NCI-H1092 (cell line): Measurements from ENCODE around the gene DNALI1.
"Not testable (repeated sequence)": the region's sequence is repeated elsewhere in the genome, so short reads cannot be mapped to it uniquely, and the experiment has no call there.

Experiments used
- DNase-seq: peaks from one replicate; lab custom pipeline; 2025; lab: John Stamatoyannopoulos, UW

Gene DNALI1

DNA sequence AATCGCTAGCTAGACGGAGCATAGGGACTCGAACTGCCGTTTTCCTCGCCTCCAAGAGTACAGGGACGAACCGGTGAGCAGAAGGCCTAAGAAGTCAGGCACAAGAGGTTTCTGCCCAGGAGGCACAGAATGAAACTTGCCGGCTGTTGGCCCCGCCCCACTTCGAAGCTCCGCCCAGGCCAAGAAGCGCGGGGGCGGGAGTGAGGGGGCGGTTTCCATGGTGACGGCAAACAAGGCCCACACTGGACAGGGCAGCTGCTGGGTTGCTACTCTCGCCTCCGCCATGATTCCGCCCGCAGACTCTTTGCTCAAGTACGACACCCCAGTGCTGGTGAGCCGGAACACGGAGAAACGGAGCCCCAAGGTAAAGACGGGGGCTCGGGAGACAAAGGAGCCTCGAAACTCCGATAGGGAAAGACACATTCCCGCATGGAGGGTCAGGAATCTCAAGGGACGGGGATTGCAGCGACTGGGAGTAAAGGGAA, at the start of gene DNALI1:
DNALI1 (plus strand) TSS at position 229 of the 485 bp plus-strand sequence; CDS start at position 284, 55 bp downstream.
- DNase-seq, result peak; percentile 90

DNA sequence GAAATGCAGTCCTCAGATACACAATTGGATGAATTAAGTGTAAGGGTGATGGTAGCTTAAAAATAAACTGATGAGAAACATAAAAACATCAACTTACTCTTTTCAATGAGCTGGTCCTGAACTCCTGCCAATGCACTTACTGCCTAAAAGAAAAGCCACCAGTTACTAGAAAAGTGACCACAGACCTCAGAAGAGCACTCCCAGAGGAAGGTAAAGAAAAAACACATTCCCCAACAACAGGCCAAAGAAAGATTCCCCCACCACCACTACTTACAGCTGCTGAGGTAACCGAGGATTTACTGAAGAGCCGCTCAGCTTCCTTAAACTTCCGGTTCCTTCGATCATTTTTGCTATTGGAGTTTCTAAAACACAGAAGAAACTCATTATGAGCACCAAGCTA, 47.6 kb upstream of the DNALI1 start:
- no peak for DNase-seq

- peak; percentile 47 for DNase-seq
These were observed 42.9 kb upstream of the DNALI1 start for GRCh38 chr1:37513795-37514349.

DNA sequence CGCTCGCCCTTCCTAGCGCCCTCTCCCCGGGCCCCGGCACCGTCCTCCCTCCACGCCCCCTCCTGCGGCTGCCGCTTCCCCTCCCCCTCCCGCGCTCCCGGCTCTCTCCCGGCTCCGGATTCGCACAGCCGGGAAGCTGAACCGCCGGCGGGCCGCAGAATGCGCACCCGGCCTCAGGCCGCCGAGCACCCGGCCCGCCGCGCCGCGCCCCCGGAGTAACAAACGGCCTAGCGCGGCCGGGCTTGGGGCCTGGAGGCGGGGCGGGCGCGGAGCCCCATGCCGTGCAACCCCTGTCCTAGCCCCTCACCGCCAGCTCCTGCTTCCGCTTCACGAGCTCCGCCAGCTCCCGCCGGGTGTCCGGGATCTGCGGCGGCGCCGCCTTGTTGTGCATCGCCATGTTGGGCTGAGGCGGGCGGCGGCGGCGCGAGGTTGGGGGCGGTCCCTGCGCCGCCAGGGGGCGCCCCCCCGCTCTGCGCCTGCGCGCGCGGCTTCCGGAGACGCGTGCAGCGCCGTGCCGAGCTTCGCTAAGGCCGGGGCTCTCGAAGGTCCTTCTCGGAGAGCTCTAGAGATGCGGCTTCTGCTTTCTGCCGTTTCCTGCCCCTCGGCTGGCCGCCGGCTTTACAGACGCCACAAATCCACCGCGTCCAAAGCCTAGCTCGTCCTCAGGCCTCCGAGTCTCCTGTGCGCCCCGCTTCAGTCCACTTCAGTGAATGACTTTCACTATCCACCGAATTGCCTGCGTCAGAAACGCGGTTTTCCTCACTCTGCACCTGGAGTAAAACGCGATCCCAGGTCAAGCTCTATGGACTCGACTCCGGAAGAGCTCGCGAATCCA, 42.2 kb upstream of the DNALI1 start, which contains the start of gene MEAF6:
MEAF6 (minus strand) TSS at position 417 of the 835 bp plus-strand sequence; CDS start at position 397, 20 bp downstream.
- DNase-seq, result peak; percentile 85

GRCh38 chr1:37515185-37516034, 41.3 kb upstream of the DNALI1 start:
- DNase-seq, result no peak

DNA sequence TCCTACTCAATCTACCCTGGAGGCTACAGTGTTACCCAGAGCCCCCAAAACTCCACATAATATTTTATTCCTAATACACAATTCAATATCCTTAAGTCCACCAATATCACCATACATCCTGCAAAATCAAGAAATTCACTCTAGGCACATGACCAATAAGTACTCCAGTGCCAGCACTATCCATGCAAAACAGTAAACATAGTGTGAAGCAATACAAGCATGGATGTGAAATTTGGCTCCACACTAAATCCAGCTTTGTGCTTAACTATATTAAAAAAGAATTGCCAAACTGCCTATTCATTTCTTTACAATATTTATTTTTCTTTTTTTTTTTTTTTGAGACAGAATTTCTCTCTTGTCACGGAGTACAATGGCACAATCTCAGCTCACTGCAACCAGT, 39.2 kb upstream of the DNALI1 start:
- DNase-seq, result no peak

DNA sequence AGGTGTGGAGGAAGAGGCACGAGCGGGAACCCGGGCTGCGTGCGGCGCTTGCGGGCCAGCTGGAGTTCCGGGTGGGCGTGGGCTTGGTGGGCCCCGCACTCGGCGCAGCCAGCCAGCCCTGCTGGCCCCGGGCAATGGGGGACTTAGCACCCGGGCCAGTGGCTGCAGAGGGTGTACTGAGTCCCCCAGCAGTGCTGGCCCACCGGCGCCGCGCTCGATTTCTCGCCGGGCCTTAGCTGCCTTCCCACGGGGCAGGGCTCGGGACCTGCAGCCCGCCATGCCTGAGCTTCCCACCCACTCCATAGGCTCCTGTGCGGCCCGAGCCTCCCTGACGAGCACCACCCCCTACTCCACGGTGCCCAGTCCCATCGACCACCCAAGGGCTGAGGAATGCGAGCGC, 38.5 kb upstream of the DNALI1 start:
- not testable (repeated sequence) for DNase-seq

- not testable (repeated sequence) for DNase-seq
These were observed 37.8 kb upstream of the DNALI1 start for GRCh38 chr1:37518929-37519328.

- DNase-seq, result no peak
These were observed 37.1 kb upstream of the DNALI1 start for GRCh38 chr1:37519613-37520012.

DNA sequence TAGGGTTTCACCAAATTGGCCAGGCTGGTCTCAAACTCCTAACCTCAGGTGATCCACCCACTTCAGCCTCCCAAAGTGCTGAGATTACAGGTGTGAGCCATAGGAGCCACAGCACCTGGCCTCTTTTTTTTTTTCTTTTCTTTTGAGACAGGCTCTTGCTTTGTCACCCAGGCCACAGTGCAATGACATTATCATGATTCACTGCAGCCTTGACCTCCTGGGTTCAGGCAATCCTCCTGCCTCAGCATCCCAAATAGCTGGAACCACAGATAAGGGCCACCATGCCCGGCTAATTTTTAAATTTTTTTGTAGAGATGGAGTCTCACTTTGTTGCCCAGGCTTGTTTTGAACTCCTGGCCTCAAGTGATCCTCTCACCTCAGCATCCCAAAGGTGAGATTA, 26.9 kb upstream of the DNALI1 start:
- DNase-seq, result not testable (repeated sequence)

DNA sequence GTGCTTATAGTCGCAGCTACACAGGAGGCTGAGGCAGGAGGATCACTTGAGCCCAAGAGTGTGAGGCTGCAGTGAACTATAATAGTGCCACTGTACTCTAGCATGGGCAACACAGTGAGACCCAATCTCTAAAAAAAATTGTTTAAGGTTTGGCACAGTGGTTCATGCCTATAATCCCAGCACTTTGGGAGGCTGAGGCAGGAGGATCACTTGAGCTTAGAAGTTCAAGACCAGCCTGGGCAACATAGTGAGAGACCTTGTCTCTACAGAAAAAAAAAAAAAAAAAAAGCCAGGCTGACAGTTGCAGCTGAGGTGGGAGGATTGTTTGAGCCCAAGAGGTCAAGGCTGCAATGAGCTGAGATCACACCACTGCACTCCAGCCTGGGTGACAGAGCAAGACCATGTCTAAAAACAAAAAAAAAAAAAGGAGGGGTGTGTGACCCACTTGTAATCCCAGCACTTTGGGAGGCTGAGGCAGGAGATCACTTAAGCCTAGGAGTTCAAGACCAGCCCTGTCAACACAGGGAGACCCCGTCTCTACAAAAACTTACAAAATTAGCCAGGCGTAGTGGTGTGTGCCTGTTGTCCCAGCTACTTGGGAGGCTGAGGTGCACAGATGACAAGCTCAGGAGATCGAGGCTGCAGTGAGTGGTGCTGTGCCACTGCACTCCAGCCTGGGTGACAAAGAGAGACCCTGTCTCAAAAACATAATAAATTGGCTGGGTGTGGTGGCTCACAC, 24.2 kb upstream of the DNALI1 start:
- not testable (repeated sequence) for DNase-seq

- DNase-seq, result no peak
These were observed 23.2 kb upstream of the DNALI1 start for GRCh38 chr1:37533317-37534093.

DNA sequence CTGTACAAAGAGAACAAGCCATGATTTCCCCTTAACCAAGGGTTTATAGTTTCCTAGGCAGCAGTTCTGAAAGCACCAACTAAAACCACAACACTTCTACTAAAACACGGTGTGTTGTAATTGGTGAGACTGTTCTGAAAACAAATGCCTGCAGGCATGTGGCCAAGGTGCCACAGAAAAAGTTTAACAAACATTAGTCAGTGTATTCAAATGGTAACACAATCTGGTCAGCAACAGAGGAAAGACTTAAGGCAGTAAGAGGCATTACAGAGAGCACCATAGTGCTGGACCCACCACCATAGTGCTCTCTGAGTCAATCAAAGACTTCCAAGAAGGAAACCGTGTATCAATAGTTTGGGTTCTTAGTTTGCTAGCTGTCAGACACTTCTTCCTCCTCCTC, 19.4 kb upstream of the DNALI1 start:
- DNase-seq, result no peak

DNA sequence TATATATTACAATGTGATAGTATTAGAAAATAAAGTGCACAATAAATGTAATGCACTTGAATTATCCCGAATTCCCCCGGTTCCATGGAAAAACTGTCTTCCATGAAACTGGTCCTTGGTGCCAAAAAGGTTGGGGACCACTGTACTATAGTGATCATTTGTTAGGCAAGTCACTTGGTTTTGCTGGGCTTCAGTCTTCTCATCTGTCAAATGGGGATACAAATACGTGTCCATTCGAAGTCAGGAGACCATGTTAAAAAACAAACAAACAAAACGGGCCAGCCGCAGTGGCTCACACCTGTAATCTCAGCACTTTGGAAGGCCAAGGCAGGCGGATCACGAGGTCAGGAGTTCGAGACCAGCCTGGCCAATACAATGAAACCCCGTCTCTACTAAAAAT, 17.6 kb upstream of the DNALI1 start:
- not testable (repeated sequence) for DNase-seq

- no peak for DNase-seq
These were observed 16.5 kb upstream of the DNALI1 start for GRCh38 chr1:37540036-37540785.

DNA sequence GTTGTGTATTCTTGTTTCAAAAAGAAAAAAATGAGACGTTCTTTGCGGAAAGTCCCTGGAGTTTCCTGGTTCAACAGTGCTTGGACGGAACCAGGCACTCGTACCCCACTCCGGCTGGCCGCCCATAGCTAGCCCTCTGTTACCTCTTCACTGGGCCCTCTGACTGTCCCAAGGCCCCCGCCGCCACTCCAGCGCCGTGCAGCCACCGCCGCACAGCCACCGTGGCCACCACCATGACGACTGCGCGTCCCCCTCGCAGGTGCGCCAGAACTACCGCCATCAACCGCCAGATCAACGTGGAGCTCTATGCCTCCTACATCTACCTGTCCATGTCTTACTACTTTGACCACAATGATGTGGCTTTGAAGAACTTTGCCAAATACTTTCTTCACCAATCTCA, 12.2 kb upstream of the DNALI1 start:
- no peak for DNase-seq

GRCh38 chr1:37545019-37545418, 11.7 kb upstream of the DNALI1 start:
- DNase-seq, result no peak

GRCh38 chr1:37549341-37549740, 7.4 kb upstream of the DNALI1 start:
- no peak for DNase-seq

DNA sequence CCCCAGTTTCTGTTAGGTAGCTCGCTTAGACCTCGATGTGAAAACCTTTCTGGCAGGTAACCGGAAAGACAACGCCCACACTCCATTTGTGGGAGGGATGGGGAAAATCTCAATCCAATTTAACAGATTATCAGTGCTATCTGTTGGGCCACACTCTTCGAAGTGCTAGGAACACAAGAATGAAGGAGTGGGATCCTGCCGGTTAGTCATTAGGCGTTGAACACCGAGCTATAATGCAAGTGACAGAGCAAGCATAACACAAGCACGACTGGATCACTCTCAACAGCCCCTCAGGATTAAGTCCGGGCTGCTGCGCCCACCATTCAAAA, 3.2 kb upstream of the DNALI1 start:
- DNase-seq, result no peak
